EL (cell line): Measurements from ENCODE around the gene PADI3.

ENCODE experiments used
- DNase-seq: peaks from one replicate; pipeline ENCODE4 v3.0.0-alpha.2; 2016

Gene PADI3

DNA sequence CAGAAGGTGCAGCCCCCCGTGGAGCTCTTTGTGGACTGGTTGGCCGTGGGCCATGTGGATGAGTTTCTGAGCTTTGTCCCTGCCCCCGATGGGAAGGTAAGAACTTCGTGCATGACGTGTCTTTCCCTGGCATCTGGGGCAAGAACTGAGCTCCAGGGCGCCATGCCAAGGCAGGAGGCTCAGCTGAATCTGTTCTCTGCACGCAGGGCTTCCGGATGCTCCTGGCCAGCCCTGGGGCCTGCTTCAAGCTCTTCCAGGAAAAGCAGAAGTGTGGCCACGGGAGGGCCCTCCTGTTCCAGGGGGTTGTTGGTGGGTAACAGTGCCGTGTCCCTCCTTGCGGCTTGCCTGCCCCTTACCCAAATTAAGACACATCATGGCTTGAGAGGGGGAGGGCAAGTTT lies 27.7 kb downstream of the PADI3 start:
- DNase-seq = peak; percentile 61

DNA sequence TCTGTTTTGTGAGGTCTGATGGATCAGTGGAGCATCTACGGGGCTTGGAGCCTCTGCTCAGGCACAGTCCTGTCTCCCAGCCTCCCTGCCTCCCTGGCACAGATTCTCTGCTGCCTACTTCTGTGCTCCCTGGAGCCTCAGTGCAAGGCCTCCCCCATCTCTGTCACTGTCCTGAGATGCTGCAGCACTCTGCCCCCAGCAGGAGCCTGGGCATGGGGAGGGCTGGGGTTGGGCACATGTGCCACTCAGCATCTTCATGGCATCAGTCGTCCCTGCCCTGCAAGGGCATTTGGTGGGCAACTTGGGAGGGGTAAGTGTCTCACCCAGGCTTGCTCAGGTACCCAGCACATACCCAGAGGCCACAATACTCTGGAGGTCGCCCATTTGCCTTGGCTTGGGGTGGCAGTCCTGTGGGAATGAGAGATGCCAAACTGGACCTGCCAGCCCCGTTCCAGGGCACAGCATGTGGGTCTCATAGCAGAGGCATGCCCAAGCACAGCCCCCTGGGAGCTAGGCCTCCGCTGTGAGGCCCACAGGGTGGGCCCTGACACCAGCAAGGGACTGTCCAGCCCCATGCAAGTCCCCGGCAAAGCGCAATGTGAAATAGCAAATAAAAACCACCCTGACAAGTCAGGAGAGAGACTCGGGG lies 28.7 kb downstream of the PADI3 start:
- DNase-seq = no peak

DNA sequence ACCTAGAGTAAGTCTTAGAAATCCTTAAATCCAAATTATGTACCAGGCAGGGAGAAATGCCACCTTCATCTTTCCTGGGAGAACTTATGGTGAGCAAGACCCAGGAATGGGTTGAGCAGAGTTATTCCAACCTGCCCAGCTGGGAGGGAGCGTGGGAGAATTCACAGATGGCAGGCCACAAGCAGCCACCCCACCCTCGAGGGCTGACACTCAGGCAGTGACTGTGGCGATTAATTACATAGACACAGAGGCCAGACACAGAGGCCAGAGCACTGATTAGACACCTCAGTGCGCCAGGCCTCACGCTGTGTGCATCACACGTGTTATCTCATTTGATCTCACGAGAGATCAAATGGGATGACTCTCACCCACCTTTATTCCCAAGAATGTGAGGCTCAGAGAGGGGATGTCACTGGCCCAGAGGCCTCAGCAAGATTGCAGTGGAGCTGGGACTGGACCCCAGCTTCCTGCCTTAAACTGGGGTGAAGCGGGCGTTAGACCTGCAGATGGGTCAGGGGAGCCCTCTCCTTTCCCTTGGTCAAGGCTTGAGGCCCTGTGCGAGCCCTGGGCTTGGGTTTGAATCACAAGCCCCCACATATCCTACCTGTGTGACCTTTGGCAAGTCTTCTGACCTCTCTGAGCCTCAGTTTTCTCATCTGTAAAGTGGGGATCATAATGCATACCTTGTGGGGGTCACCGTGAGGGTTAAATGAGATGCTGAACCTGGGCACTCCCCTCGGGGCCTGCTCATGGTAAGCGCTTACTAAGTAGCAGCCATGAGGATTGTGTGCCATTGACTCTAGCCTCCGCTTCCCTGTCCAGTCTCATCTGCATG lies 30.3 kb downstream of the PADI3 start:
- DNase-seq = no peak

DNA sequence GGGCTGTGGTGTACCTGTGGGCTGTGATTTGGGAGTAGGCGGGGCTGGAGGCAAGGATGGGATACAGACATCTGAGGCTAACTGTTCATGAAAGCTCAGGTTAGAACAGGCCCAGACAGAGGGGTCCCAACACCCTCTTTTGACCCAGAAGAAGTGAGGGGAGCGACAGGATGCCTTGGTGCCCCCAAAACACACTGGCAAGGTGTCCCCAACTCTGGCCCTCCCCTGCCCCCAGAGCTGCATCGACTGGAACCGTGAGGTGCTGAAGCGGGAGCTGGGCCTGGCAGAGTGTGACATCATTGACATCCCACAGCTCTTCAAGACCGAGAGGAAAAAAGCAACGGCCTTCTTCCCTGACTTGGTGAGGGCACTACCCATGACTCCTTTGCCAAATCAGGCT lies 31.5 kb downstream of the PADI3 start:
- no peak for DNase-seq

DNA sequence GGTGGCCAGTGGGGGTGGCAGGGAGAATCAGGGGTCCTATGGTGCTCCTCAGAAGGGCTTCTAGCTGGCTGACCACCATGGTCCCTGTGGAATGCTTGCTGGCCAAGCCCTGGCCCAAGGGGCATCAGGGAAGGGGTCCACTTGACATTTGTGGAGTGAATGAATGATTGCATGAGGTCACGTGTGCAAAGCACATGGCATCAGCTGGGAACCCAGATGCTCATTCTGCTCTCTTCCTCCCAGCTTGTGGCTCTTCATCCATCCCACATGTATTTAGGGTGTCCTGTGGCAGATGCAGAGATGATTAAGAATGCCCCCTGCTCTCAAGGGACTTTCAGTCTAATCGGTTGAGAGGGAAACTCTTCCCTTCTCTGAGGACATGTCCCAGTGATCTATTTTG lies 32.0 kb downstream of the PADI3 start:
- DNase-seq = no peak

DNA sequence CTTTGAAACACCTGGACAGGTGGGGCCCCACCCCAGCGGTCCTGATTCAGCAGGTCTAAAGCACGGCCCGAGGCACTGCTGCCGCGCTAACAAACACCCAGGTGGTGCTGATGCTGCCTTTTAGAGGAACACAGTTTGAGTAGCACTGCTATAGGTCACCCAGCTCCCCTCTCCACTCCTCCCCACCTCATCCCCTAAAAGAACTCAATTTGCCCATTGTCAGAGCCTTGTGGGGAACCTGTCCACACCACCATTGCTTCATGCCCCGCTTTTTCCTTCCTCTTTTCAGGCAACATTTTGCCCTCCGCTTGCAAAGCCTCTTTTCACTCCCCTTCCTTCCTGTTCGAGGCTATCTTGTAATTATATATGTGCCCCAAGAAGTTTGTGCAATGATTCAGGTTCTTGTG lies 32.9 kb downstream of the PADI3 start:
- no peak for DNase-seq

DNA sequence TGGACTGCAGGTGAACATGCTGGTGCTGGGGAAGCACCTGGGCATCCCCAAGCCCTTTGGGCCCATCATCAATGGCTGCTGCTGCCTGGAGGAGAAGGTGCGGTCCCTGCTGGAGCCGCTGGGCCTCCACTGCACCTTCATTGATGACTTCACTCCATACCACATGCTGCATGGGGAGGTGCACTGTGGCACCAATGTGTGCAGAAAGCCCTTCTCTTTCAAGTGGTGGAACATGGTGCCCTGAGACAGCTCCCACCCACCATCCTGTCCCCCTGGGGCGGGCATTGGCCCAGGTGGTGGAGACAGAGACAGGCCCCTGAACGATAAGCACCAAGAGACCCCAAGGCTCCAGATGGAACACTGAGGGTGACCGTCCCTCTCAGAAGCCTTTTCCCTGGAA lies 33.9 kb downstream of the PADI3 start:
- no peak for DNase-seq

DNA sequence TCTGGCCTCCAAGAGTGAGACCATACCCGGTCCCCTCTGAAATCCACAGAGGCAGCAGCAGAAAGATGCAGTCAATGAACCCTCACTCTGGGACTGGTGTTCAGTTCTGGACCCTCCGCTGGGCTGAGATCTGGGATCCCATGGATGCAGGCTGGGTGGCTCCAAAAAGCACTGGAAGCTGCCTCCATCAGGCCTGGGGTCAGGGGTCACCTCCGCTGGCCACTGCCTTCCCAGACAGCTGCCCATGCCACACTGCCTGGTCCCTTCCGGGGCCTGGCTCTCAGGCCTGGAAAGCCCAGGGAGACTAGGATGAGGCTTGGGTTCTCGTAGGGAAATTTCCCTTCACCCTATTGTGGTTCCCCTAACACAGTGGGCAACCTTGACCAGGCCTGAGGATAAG lies 37.7 kb downstream of the PADI3 start:
- DNase-seq = no peak

DNA sequence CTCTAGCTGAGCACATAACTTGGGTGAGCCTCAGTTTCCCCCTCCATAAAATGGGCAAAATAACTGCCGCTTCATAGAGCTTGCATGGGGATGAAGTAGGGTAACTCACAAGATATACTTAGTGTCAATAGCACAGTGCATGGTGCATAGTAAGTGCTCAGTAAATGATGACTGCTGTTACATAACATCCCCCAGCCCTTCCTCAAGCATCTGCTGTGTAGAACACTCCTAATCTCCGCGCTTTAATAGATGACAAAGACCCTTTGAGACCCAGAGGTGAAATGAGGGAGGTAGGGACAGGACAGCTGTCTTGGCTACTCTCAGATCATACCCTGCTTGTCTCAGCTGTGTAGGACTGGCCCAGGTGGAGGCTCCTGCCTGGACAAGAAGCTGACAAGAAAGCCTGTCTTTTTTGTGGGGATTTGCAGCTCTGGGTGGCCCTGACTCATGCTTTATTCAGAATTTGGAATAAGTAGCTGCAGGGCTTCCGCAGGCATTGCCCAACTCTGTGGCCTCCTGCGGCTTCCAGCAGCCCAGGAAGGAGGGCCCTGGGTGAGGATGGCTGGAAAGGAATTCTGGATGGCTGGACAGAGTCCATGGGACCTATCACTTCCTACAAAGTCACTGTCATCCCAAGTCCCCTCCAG lies 38.4 kb downstream of the PADI3 start:
- peak; percentile 91 for DNase-seq

DNA sequence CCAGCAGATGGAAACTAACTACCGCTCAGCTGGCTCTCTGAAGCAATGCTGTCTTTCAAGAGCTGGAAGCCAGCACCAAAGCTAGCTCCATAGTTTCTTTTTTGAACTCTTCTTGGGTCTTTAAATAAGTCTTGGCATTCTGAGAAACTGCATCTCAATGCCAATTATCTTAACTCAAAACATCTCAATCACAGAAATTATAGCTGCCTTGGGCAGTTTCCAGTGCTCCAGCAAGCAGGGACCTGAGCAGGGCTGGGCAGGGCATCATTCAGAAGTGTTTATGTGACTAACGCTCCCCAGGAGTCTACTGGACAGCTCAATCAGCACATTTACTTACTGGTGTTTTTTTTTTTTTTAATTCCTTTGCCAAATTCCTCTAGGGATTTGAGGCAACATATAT lies 40.8 kb downstream of the PADI3 start:
- DNase-seq = peak; percentile 57

DNA sequence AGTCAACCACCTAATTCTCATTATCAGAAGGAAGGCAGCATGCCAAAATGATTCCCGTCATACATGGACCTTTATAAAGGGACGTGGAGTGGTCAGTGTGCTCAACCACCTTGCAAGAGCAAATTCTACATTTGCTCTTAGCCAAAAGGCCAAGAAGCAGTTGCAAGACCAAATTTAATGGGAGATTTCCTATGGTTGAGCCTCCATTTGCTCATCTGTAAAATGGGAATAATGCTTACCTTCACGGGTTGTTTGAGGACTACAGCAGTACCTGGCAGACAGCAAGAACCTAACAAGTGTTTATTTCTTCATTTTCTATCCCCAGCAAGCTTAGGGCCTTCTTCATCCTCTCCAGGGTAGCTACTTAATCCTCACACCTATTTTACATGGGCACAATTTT lies 41.7 kb downstream of the PADI3 start:
- DNase-seq = no peak

DNA sequence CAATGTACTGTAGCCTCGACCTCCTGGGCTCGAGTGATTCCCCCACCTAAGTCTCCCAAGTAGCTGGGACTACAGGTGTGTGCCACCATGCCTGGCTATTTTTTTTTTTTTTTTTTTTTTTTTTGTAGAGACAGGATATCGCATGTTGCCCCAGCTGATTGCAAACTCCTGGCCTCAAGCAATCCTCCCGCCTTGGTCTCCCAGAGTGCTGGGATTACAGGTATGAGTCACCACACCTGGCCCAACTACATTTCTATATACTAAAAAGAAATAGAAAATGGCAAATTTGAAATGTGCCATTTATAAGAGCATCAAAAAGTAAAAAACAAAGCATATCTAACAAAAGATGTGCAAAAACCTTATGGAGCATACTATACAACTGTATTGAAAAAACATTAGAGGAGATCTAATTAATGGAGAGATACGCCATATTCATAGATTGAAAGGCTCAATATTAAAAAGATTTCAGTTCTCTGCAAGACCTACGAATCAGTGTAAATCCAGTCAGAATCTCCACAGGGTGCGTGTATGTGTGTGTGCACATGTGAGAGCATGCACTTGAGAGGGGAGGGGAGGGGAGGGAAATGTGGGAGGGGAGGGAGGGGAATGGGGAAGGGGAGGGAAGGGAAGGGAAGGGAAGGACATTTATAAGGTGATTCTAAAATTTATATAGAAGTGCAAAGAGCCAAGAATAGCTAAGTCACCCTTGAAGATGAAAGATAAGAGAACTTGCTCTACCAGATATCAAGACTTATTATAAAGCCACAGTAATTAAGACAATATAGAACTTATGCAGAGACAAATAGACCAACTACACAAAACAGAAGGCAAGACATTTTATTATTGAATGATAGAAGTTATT lies 43.6 kb downstream of the PADI3 start:
- no peak for DNase-seq

DNA sequence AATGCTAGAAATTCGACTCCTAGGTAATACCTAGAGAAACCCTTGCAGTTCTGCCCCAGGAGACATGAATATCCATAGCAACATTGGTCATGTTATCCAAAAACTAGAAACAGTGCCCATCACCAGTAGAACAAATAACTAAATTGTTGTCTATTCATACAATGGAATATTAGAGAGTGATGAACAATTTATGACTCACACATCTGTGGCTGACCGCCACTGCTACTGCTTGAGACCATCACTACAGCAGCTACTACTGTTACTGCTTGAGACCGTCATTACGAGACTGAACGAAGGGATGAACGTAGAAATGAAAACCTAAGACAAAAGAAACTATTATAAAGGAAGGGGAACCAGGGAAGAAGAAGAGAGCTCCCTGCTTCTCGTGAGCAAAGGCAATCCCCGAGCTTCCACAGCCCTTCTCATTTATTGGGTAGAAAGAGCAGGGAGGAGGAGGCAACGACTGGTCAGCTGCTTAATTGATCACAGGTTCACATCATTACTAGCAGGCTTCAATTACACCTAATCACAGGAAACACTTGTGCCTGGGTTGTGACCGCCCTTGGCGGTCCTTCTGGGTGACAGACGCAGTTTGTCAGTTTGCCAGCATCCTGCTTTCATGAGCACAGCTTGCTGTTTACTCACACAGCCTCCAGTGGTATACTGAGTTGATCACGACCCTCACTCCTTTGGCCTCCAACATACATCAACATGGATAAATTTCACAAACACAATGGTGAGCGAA lies 45.0 kb downstream of the PADI3 start:
- DNase-seq = no peak

DNA sequence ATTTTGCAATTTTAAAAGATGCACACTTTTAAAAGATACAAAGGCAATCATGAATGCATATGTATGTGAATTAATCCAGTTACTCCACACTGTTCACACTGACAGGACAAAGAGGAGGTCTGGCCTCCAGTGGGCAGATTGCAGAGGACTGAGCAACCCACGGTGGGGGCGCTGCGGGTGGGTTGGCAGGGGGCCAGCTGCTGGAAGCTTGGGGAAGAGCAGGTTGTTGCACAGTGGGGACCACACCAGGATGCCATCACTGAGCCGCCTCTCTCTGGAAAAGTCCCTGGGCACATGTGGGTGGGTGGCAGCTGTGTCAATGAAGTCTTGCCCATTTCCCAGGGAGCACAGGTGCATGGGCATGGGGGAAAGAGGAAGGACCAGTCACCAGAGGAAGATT lies 46.4 kb downstream of the PADI3 start:
- no peak for DNase-seq

DNA sequence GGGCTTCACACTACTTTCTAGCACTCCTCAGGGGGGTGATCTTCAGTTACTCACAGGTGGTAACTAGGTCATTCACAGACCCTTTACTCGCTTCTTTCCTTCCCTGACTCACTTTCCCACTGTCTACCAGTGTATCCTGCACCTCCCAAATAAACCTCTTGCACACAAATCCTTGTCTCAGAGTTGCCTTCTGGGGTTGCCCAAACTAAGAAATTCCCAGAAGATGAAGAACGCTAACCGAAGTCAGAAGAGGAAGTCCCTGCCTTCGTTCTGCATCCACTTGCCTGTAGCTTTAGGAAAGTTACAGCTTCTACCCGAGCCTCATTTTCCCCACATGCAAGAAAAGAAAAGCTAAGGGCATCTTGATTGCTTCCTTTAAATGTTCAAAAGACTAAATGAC lies 47.2 kb downstream of the PADI3 start:
- no peak for DNase-seq

DNA sequence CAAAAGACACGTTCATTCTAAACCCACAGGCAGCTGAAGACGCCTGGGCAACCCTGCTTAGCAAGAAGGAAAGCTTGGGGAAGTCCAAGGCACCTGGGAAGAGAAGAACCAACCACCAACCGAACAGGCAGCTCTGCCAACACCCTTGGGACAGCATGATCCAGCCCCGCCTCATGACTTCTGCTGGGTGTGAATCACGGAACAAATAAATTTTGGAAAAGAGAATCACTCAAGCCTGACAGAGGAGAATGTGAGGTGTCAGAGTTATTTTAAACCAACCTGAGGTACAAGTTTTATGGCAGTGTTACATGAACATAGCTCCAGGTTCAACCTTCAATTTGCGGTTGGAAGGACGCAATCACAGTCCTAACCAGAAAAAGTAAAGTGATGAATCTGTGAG lies 49.1 kb downstream of the PADI3 start:
- no peak for DNase-seq

DNA sequence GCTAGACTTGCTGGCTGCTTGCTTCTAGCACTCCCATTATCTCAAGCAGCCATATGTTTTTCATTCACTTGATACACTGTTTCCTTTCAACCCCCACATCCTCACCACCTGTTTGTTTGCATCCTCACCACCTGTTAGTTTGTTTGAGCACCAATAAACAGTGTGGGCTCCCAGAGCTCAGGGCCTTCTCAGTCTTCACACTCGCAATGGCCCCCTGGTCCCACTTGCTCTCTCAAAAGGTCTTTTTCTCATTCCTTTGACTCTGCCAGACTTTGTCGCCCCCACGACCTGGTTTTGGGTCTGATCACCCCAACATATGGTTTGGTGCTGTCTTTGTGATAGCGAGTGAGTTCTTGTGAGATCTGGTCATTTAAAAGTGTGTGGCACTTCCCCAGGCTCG lies 52.9 kb downstream of the PADI3 start:
- DNase-seq = no peak

DNA sequence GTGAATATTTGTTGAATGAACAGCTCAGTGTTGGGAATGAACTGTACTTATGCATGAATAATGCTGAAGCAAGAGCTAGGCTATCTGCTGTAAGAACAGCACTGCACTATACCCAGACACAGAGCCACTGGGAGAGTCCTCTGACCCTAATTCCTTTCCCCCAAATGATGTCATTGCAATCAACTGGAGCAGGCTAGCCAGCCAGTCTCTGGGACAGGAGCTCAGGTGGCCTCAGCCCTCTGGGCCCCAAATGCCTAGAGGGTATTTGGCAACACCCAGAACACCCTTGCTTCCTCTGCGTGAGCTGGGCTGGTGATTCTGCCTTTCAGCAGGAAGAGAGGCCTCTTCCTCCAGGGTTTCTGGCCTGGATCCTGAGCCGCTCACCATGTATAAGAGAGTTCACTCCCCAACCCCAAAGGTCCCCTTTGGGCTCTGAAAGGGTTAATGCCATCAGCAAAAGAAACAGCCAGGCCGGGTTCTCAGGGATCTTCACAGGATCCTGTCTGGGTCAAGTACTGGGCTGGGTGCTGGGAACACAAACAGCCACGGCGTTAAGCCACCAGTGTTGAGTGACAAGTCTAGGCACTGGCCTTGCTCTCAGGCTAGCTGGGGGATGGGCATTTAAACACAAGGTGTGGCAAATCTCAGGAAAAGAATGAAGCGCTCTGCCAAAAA lies 55.4 kb downstream of the PADI3 start:
- DNase-seq = peak; percentile 69

DNA sequence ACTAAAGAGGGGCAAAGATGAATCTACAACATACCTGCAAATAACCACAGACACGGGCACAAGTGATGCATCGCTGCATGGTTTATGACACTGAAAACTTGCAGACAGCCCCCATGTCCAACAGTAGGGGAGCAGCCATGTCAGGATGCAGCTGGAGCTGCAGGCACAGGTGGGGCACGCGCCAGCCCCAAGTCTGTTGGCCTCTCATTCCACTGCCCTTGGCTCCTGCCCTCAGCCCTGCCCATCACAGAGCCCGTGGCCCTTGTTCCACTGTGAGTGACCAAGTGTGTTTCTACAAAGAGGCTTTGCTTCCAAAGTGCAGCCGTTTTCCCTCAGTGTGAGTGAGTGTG lies 55.9 kb downstream of the PADI3 start:
- DNase-seq = no peak

DNA sequence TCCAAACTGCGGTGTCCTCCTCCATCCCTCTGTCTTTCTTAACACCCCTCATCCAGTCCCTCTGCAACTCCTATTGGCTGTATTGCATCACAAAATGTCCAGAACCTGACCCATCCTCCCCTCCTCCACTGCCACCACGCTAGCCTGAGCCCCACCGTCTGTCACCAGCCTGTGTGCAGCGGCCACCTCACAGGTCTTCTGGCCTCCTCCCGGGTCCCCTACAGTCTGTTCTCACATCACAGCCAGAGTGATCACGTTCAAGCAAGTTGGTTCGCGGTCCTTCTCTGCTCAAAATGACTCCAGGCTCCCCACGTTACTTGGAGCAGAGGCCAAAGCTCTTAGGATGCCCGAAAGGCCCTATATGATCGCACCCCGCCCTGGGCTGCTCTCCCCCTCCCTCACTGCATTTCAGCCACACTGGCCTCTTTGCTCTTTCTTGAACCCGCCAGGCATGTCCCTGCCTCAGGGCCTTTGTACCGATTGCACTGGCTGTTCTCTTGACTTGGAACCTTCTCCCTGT lies 56.7 kb downstream of the PADI3 start:
- no peak for DNase-seq

DNA sequence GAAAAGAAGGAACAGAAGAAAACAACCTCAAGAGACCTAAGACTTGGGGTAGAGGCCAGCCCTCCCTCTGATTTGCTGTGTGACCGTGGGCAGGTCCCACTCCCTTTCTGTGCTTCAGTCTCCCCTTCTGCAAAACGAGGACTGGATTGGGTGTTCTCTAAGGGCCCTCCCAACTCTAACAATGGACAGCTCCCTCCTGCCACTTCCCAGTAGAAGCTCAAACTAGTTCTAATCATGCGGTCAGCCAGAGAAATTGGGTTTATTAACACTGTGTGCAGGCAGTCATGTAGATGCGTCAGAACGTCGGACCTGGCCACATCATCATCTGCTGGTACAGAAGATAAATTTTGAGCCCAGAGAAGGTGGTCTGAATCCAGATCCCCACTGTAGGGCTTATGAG lies 57.5 kb downstream of the PADI3 start:
- no peak for DNase-seq

DNA sequence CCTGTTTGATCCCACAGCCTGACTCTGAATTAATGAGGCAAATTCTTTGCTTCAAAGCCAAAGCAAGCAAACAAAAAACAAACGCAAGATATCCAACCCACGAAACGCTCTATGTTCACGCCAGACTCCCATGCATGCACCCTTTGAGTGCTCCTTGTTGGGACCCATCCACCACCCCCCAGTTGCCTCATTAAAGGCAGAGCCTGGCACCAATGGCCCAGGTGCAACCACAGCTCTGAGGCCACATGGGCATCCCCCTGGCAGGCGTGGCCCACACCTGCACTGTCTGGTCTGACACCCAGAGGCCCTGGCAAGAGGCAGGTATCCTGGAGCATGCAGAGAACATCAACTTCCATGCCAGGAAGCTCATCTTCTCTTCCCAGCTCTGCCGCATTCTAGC lies 58.0 kb downstream of the PADI3 start:
- DNase-seq = no peak
